OCI-LY3 (cell line): ENCODE data around the gene YAP1.
A peak's percentile ranks its signal among the peaks of the same experiment; 100 is the strongest.

Experiments used
- H2AFZ ChIP-seq: fragments of 200-600, 300-600 bp; shearing (Covaris generic); 2 replicates; pipeline ENCODE4 v1.6.0; 2014; ENCODE audit warnings: antibody characterized with exemption, low read depth, low read length
- H3K27ac ChIP-seq: fragments of 200-600, 300-600 bp; sonication (generic); 2 replicates; pipeline ENCODE4 v1.5.1; 2014; ENCODE audit warnings: mild to moderate bottlenecking, low read length, moderate library complexity, mixed read lengths
- H3K27me3 ChIP-seq: fragments of 200-600, 300-600 bp; sonication (generic); 2 replicates; pipeline ENCODE4 v1.6.1; 2014; ENCODE audit warnings: low read depth, low read length, mixed read lengths
- H3K36me3 ChIP-seq: fragments of 200-600, 300-600 bp; sonication (generic); replicated peaks from 2 replicates; pipeline ENCODE3; 2014; ENCODE audit warnings: low read depth, low read length, mixed read lengths
- H3K4me1 ChIP-seq: fragments of 300-600, 200-600 bp; sonication (generic); 2 replicates; pipeline ENCODE4 v1.6.1; 2014; ENCODE audit warnings: low read length, mixed read lengths
- H3K4me2 ChIP-seq: fragments of 200-600, 300-600 bp; sonication (generic); 2 replicates; pipeline ENCODE4 v1.6.1; 2014; ENCODE audit warnings: low read length, mixed read lengths
- H3K4me3 ChIP-seq: fragments of 300-600, 200-600 bp; sonication (generic); 2 replicates; pipeline ENCODE4 v1.5.1; 2014; ENCODE audit warnings: antibody characterized with exemption, mild to moderate bottlenecking, low read length, moderate library complexity
- H3K79me2 ChIP-seq: fragments of 300-600, 200-600 bp; shearing (Covaris generic); 2 replicates; pipeline ENCODE4 v1.6.1; 2014; ENCODE audit warnings: mild to moderate bottlenecking, low read length, mixed read lengths
- H3K9ac ChIP-seq: fragments of 300-600, 200-600 bp; shearing (Covaris generic); 2 replicates; pipeline ENCODE4 v1.6.0; 2014; ENCODE audit warnings: mild to moderate bottlenecking, low read length, moderate library complexity
- H3K9me3 ChIP-seq: fragments of 200-600, 300-600 bp; shearing (Covaris generic); 2 replicates; pipeline ENCODE4 v1.6.1; 2014; ENCODE audit warnings: low read length, mixed read lengths; ENCODE audit not compliant: insufficient read depth
- H4K20me1 ChIP-seq: fragments of 200-600, 300-600 bp; sonication (generic); 2 replicates; pipeline ENCODE4 v1.6.1; 2016; ENCODE audit warnings: low read length, mixed read lengths; ENCODE audit not compliant: insufficient read depth
- CTCF ChIP-seq: fragments of 200-600, 300-600 bp; sonication (generic); IDR thresholded peaks from 2 replicates; pipeline ENCODE4 v1.5.1; 2014; ENCODE audit warnings: antibody characterized with exemption, low read length, low read depth
- EZH2phosphoT487 ChIP-seq: fragments of 200-600 bp; shearing (Covaris generic); IDR thresholded peaks from 2 replicates; pipeline ENCODE4 v1.6.1; 2018; ENCODE audit warnings: antibody characterized with exemption, mixed run types, low read depth

YAP1 gene

GRCh38 chr11:102276783-102277182 lies 166.5 kb downstream of the YAP1 start:
- Histone ChIP-seq H3K4me1 (peaks cover 18% of the 10 kb centered on the region), H3K36me3 (no peaks in the 10 kb centered on the region), H3K9me3 (no peaks in the 10 kb centered on the region), H3K27ac (no peak overlapping the region), H3K4me3 (no peak overlapping the region), H3K79me2 (no peaks in the 10 kb centered on the region), H4K20me1 (no peaks in the 10 kb centered on the region), H3K9ac (no peak overlapping the region), H3K4me2 (no peak overlapping the region), H2AFZ (no peak overlapping the region), H3K27me3 (0 out of 2 replicates have a peak, but pooled peaks cover 4% of the 10 kb centered on the region)
- TF ChIP-seq CTCF = no peak
- no peak for TF ChIP-seq EZH2phosphoT487

- H3K36me3 ChIP-seq = no peaks in the 10 kb centered on the region
- H3K9ac ChIP-seq = peak overlapping the region; percentile 1
- H3K27me3 ChIP-seq = no peaks in the 10 kb centered on the region
- H3K27ac ChIP-seq = peak overlapping the region; percentile 49
- peak overlapping the region; percentile 59 for H3K4me3 ChIP-seq
- peaks cover 18% of the 10 kb centered on the region for H3K4me1 ChIP-seq
- TF ChIP-seq CTCF (peak; percentile 26; the same call in 1 of the 2 replicates), EZH2phosphoT487 (no peak)
- H3K4me2 ChIP-seq = peak overlapping the region; percentile 59
- no peaks in the 10 kb centered on the region for H3K9me3 ChIP-seq
- H3K79me2 ChIP-seq = no peaks in the 10 kb centered on the region
- peak overlapping the region; percentile 28; the same call in 1 of the 2 replicates for H2AFZ ChIP-seq
- no peaks in the 10 kb centered on the region for H4K20me1 ChIP-seq
Measured at GRCh38 chr11:102279641-102280170, 169.5 kb downstream of the YAP1 start.

GRCh38 chr11:102280245-102280833 lies 170.1 kb downstream of the YAP1 start:
- TF ChIP-seq CTCF (no peak), EZH2phosphoT487 (no peak)
- H3K4me3 ChIP-seq = peak overlapping the region; percentile 59
- no peaks in the 10 kb centered on the region for H3K9me3 ChIP-seq
- peak overlapping the region; percentile 49; the same call in 1 of the 2 replicates for H3K27ac ChIP-seq
- H3K4me2 ChIP-seq = peak overlapping the region; percentile 59
- H2AFZ ChIP-seq = peak overlapping the region; percentile 28; the same call in 1 of the 2 replicates
- no peaks in the 10 kb centered on the region for H4K20me1 ChIP-seq
- H3K36me3 ChIP-seq = no peaks in the 10 kb centered on the region
- H3K27me3 ChIP-seq = no peaks in the 10 kb centered on the region
- H3K4me1 ChIP-seq = peaks cover 18% of the 10 kb centered on the region
- H3K9ac ChIP-seq = no peak overlapping the region; the same call in 1 of the 2 replicates
- H3K79me2 ChIP-seq = no peaks in the 10 kb centered on the region
